Cardiac fibroblast (primary cell): ENCODE results near the gene PTK6.
"Not testable (repeated sequence)": the region's sequence is repeated elsewhere in the genome, so short reads cannot be mapped to it uniquely, and the experiment has no call there.

Source experiments
- DNase-seq, 2 donors: peaks; one replicate each; pipeline versions ENCODE4 v3.0.0 to v3.0.0-alpha.2; 2010; ENCODE audit warnings: low read depth in 2 of 2
- H3K4me3 ChIP-seq, 2 donors: replicated peaks in 1 of 2; 1 replicate in 1 of 2; 2 replicates in 1 of 2; pipeline ENCODE4 v1.5.1; 2011; ENCODE audit warnings: low read depth in 2 of 2, low read length in 2 of 2, mild to moderate bottlenecking in 2 of 2, moderate library complexity in 1 of 2
- TF ChIP-seq, protein P1 (sequence below): IDR thresholded peaks from one replicate; pipeline ENCODE4 v1.5.1; 2011; ENCODE audit warnings: low read depth, mild to moderate bottlenecking, low read length, inconsistent platforms

PTK6 gene

DNA sequence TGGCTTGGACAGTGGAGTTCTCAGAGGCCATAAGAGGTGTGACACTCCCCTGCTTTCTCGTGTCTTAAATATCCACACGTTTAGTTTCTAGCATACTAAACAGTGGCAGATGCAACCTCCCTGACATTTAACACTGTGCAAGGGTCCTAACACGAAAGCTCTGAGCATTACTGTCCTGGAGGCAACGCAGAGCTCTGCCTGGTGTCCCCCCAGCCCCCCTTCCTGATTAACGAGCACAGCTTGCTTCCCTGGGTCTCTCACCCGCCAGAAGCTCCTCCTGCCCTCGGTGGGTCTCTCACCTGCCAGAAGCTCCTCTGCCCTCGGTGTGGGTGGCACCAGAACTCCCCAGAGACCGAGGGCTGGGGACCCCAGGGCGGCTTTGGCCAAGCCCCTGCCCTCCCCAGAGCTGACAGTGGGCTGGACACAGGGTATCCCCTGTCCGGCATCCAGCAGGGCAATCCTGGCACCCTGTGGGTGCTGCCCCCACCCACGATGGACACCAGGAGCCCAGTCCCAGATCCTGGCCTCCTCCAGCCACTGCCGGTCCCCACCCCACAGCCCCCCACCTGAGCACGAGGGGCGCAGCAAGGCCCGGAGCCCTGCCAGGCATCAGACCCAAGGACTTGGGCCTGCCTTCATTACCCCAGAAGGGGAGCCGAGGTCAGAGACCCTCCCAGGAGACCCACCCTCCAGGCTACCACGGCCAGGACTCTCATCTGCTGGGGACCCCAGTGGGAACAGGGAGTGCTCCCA is 52.3 kb downstream of the PTK6 start:
- DNase-seq = no peak
- TF ChIP-seq, protein P1, sequence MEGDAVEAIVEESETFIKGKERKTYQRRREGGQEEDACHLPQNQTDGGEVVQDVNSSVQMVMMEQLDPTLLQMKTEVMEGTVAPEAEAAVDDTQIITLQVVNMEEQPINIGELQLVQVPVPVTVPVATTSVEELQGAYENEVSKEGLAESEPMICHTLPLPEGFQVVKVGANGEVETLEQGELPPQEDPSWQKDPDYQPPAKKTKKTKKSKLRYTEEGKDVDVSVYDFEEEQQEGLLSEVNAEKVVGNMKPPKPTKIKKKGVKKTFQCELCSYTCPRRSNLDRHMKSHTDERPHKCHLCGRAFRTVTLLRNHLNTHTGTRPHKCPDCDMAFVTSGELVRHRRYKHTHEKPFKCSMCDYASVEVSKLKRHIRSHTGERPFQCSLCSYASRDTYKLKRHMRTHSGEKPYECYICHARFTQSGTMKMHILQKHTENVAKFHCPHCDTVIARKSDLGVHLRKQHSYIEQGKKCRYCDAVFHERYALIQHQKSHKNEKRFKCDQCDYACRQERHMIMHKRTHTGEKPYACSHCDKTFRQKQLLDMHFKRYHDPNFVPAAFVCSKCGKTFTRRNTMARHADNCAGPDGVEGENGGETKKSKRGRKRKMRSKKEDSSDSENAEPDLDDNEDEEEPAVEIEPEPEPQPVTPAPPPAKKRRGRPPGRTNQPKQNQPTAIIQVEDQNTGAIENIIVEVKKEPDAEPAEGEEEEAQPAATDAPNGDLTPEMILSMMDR = no peak
- H3K4me3 ChIP-seq = no peak overlapping the region

DNA sequence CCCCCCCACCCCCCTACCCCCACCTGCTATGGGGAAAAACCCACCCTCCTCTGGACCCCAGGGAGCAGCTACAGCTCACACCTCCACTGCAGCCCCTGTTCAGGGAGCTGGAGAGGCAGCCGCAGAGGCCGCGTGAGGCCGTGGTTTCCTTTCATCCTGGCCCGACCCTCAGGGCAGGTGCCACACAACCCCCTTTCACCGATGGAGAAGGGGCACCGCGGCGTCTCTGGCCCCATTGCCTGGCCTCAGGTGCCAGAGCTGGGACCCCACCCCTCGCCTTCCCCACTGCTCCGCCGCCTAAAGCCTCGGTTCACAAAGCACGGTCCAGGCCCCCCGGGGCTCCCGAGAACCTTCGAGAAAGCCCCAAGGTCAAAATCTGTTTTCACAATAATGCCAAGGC is 52.9 kb downstream of the PTK6 start:
- TF ChIP-seq, protein P1 = no peak

DNA sequence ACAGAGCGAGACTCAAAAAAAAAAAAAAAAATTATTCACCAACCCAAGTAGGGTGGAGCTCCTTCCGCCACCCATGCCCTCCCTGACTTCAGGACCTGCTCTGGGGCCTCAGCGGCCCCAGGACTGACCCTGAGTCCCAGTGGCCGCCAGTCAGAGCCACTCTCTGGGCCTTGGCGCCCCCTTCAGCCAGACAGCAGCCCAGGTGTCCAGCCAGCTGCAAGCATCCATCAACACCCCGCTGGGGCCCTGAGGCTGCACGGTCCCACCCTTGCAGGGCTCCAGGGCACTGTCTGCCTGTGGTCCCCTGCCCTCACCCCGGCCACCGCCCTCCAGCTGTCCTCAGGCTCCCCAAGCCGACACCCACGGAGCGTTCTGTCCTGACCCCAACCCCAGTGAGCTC is 53.3 kb downstream of the PTK6 start:
- TF ChIP-seq, protein P1 = no peak
- no peak overlapping the region for H3K4me3 ChIP-seq
- no peak for DNase-seq

More for the DNA sequence above, 52.9 kb downstream of the PTK6 start:
- no peak for DNase-seq
- no peak overlapping the region for H3K4me3 ChIP-seq

DNA sequence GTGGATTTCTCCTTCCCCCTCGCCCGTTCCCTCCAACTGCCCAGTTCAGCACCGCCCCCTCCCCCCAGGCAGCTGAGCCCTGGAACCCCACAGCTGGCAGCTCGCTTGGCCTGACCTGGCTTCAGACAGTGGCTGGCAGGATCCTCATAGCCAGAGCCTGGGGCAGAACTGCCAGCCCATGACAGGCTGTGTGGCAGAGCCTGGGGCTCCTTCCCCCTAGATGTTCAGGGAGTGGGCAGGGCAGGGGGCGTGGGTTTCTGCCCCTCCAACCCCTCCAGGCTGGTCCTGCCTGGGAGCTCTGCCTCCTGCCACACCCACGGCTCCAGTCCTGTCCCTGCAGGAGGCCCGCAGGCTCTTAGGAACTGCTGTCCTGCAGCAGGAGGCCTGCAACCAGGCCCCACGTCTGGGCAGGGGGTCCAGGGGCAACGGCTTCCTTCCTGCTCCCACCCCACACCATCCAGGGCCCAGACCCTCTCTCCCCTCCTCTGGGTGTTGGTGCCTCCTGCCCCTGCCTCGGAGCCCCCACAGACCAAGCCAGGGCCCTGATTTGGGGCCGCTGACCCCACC is 55.1 kb downstream of the PTK6 start:
- TF ChIP-seq, protein P1 = no peak
- H3K4me3 ChIP-seq = no peak overlapping the region
- DNase-seq = no peak

DNA sequence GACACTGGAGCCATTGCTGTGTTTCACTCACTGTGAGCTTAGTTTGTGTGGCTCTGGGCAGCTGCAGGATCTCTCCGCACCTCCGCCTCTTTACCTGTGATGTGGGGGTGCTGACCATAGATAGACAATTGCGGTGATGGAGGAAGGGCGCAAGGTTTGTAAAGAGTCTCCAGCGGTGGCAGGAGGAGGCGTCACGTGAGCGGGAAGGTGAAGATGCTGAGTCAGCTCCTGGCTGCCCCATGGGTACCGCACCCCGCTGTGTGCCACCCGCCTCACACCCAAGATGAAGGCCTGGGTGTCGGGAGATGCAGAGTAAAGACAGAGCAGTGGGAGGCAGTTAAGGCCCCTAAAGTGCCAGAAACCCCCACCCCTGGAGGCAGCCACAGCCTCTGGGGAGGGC is 55.7 kb downstream of the PTK6 start:
- no peak for DNase-seq
- H3K4me3 ChIP-seq = no peak overlapping the region
- TF ChIP-seq, protein P1 = no peak

DNA sequence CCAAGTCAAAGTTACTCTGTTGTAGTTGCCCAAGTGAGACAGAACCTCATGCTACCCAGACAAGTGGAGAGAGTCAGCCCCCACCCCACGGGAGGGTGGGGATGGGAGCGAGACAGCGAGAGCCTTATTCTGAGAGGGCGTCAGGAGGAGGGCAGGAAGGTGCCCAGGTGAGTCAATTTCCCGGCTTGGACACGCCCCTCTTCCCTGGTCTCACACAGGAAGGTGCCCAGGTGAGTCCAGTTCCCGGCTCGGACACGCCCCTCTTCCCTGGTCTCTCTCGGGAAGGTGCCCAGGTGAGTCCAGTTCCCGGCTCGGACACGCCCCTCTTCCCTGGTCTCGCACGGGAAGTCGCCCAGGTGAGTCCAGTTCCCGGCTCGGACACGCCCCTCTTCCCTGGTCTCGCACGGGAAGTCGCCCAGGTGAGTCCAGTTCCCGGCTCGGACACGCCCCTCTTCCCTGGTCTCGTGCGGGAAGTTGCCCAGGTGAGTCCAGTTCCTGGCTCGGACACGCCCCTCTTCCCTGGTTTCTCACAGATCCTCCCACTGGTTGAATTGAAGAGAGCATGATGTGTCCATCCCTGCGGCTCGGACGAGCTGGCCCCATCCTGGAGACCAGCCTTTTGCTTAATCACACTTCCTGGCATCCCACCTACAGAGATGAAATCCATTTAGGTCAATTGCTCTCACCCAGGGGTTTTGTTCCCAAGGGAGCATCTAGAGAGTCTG is 57.3 kb downstream of the PTK6 start:
- not testable (repeated sequence) for DNase-seq, H3K4me3 ChIP-seq
